GM20000 (cell line): ENCODE measurements around the gene CDA.

ENCODE experiments used
- DNase-seq: peaks from one replicate; pipeline ENCODE4 v3.0.0; 2012; ENCODE audit warnings: low spot score
- CTCF ChIP-seq: IDR thresholded peaks from 2 replicates; pipeline ENCODE4 v1.5.1; 2012; ENCODE audit warnings: mild to moderate bottlenecking, control low read depth; ENCODE audit errors: extremely low read depth, missing control alignments

The CDA gene

DNA sequence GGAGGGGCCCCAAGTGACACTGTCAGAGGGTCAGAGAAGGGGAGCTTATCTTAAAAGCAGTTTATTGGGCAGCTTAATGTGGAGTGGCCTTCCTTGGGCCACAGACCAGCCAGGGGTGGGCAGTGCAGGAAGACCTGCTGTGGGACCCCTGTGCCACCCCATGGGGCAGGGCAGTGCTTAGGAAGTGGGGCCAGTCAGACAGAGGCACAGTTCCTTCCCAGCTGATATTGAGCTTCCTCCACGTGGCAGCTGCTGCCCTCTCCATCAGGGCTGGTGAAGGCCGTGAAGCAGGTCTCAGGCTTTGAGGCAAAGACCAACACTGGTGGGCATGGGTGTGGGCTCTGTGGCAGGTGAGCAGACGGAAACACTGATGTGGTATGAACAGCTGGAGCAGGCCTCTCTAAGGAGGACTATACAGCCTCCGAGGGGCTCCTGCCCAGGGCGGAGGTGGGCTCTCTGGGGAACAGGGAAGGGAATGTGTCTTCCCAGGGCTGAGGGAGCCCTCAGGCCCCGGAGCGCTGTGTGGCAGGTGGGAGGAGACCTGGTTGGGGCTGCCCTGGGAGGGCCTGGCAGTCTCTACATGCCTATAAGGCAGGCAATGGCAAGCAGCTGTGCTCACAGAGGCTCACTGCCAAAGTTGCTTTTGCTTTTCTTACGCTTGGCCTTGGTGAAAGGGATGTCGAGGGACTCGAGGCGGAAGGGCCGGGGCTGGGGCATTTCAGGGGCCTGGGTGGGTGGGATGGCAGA is 75.2 kb downstream of the CDA start:
- no peak for TF ChIP-seq CTCF
- DNase-seq, result no peak

DNA sequence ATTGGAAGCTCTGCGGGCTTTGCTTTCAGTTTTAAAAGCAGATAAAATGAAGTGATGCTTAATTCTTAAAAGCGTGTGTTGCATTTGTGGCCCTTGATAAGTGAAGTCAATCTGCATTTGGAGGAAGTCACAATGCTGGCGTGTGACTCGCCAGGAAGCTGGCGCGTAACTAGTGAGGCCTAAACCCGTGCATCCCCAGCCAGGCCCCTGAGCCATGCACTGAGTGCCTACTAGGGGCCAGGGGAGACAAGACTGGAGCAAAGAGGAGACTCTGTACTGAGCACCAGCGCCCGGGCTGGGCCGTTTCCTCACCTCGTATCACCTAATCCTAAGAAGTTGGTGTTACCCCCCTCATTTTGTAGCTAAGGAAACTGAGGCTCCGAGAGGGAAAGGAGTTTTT is 76.8 kb downstream of the CDA start:
- TF ChIP-seq CTCF, result no peak

GRCh38 chr1:20666146-20666545 is 77.2 kb downstream of the CDA start:
- DNase-seq, result no peak
- TF ChIP-seq CTCF, result no peak

More for the DNA sequence above, 76.8 kb downstream of the CDA start:
- DNase-seq, result no peak

GRCh38 chr1:20666804-20667203 is 77.9 kb downstream of the CDA start:
- TF ChIP-seq CTCF, result no peak
- DNase-seq, result no peak
